Activated naive CD8-positive, alpha-beta T cell treated with anti-CD3 and anti-CD28 coated beads, Interleukin-2, amount 50 U/mL, for 16 hours (primary cell): ENCODE results near the gene ERCC3.
"Not testable (repeated sequence)": the region's sequence is repeated elsewhere in the genome, so short reads cannot be mapped to it uniquely, and the experiment has no call there.

Experiments used
- DNase-seq: peaks from one replicate; pipeline ENCODE4 v3.0.0-alpha.2; 2020; ENCODE audit warnings: low read depth, low spot score

Gene ERCC3

DNA sequence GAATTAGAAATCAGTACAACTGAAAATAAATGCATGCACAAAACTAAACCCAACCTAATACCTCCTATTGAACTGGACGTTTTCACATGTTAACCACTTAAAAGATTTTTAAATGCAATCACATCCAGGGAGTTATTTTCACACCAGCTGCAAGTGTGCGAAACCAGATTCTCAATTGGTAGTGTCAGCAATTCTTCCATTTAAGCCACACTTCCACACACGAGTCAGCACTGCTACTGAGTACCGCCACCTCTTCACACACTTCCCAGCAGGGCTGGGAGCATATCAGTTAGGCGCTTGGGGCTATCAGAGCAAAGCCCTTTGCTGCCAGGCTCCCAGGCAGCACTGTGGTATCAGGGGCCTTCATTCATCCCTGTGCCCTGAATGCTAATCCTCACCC is 14.2 kb downstream of the ERCC3 start:
- no peak for DNase-seq

DNA sequence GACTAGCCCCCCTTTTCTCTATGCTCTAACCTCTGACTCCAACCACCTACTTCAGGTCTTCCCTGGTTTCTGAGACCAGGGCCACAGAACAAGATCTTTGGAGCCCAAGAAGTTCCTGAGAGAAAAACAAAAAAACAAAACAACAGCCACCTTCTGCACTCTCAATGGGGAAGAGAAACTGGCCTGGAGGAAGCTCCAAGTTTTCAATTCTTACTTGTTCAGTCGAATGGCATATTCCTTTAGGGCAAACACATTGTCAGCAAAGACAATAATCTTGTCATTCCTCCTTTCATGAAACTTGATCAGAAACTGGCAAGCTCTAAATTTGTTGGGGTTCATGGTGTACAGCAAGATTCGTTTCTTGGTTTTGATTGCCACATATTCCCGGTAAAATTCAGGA is 15.0 kb downstream of the ERCC3 start:
- no peak for DNase-seq

DNA sequence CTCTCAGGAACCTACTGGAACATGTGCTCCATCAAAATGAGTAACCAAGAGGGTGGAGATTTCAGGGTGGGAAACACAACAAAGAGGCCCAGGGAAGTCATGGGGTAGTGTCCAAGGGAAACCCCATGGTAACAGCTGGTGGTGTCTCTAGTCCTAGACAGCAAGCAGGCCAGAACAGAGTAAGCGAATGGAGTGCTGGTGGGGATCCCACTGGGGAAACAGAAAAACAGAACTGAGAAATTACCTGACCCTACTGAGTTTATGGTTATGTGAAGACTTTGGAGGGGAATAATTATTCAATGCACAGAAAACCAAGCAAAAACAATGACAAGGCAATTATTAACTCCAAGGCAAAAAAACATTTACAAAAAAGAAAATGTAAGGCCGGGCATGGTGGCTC is 16.9 kb downstream of the ERCC3 start:
- no peak for DNase-seq

DNA sequence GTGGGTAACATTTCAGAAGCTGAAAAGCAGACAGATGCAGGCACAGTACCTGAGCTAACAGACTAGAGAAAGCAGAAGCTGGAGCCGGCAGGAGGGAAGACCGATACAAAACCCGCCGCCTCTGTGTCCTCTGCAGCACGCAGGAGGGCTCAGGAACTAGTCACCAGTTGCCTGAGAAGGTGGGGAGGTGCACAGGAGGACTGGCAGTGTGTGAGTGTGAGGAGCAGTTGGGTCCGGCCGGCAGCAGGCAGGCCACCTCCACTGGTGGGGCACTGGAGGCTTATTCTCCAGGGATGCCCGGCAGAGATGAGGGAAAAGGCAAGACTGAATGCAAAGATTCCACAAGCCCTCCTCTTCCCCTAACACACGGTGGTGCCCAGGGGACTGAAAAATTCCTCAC is 18.2 kb downstream of the ERCC3 start:
- no peak for DNase-seq

DNA sequence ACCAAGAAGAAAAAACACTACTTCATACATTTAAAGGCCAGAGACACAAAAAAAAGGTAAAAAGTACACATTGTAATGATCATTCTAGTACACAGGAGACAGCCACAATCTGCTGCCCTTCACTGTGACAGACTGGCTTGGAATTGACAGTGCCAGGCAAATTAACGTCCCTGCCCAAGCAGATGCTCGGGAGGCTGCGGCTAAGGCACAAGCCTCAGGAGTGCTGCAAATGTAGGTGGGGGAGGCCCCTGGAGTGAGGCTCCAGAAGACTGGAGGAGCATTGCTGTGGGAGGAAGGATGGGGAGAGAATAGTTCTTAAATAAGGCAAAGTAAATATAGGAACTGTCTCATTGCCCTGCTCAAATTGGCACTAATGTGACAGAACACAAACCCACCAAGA is 18.6 kb downstream of the ERCC3 start:
- DNase-seq, result no peak

DNA sequence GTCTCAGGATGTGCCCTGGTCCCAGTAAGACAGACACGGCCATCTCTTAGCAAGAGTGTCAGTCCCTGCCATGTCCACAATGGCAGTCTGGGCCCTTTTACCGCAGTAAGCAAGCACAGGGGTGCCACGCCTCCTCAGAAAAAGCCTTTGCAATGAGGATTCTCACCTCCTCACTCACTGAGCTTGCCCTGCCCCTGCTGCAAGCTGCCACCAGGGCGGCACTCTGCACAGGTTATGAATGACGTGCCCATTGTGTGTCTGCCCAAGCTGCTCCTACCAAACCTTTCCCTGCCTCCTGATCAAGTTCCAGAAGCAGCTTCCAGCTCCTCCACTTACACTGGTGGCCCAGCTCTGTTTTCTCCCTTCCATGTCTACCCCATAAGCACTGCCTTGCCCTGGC is 23.3 kb downstream of the ERCC3 start:
- no peak for DNase-seq

DNA sequence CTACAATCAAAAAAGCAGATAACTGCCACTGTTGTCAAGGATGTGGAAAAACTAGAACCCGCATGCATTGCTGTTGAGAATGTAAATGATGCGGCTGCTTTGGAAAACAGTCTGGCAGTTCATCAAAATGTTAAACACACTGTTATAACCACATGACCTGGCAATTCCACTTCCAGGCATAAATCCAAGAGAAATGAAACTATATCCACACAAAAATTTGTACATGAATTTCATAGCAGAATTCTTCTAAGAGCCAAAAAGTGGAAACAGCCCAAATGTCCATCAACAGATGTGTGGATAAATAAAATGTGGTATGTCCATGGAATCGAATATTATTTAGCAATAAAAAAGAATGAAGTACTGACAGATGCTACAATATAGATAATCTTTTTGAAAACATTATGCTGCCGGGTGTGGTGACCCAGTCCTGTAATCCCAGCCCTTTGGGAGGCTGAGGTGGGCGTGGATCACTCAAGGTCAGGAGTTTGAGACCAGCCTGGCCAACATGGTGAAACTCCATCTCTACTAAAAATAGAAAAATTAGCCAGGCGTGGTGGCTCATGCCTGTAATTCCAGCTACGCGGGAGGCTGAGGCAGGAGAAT is 32.0 kb downstream of the ERCC3 start:
- DNase-seq, result no peak

DNA sequence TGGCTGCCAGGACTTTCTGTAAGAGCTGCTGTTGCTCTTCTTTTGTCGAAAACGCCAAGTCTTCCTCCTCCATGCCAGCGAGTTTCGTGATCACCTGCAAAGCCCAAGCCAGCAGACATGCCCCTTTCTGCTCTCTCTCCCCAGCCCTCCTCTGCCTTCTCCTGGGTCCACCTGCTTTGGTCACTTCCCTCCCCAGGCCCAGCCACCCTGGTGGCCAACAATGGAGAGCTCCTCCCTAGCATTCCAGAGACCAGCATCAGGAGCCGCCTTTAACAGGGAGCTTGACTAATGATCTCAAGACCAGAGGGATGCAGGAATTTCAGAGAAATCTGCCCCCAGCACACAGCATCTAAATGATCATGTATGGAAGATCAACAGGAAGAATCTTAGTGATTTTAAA is 34.6 kb downstream of the ERCC3 start:
- no peak for DNase-seq

DNA sequence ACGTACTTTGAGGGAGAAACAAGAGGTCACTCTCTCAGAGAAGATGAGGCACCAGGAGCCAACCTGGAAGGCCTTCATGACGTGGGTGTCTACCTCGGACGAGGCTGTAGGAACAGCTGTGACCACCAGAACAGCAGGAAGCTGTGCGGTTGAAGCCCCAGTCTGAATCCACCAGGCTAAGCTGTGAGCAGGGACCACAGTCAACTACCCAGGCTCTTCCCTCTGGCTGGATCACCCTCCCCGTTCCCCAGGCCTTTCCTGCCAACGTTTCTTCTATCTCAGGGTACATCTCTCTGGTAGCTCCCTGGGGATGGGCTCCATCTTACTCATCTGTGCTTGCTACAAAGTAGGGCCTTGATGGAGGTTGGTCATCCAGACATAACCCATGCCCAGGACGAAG is 37.1 kb downstream of the ERCC3 start:
- DNase-seq, result no peak

DNA sequence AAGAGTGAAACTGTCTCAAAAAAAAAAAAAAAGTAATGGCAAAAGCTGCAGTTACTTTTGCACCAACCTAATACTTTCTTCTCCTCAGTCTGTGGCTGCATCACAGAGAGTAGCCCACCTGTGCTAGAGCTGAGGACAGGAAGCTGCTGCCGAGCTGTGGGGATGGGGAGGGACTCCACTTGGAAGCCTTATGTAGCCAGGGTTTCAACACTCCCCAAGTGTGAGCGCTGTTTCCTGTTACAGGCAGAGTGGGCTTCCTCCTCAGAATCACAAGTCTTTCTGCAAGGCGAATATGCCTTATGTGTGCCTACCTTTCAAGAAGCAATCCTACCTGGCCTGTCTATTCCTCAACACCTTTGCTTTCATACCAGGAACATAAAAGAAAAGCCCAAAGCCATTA is 37.6 kb downstream of the ERCC3 start:
- DNase-seq, result no peak

DNA sequence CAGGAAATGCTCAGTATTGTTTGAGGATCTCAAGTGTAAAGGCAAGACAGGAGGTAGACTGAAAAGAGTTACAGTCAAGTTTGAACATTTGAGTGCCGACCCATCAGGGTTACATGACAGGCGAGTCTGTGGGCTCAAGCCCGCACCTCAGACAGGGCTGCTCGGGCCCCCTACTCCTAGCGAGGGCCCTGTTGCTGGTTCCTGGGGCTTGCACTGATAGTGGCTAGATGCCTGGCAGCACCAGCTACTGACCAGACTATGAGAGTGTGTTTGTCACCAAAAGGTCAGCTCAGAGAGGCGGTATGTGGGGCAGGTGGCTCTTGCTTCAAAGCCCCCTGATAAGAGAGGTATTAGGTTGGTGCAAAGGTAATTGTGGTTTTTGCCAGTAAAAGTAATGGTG is 38.2 kb downstream of the ERCC3 start:
- DNase-seq, result no peak

DNA sequence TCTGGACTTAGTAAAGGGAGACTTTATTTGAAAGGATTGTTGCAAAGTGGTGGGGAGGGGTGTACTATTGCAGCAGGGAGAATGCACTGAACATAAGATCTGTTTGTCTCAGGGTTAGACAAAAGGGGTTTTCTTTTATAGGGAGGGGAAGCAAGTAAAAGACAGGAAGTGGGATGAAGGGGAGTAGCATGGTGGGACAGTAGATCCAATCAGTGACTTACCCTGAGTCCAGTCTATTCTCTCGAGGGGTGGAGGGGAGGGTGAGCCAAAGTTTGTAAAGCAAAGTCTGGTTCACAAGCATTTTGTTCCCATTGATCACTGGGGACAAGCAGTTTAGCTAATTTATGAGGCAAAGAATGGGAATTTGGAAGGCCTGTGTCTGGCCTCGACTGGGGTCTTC is 38.8 kb downstream of the ERCC3 start:
- DNase-seq, result no peak

DNA sequence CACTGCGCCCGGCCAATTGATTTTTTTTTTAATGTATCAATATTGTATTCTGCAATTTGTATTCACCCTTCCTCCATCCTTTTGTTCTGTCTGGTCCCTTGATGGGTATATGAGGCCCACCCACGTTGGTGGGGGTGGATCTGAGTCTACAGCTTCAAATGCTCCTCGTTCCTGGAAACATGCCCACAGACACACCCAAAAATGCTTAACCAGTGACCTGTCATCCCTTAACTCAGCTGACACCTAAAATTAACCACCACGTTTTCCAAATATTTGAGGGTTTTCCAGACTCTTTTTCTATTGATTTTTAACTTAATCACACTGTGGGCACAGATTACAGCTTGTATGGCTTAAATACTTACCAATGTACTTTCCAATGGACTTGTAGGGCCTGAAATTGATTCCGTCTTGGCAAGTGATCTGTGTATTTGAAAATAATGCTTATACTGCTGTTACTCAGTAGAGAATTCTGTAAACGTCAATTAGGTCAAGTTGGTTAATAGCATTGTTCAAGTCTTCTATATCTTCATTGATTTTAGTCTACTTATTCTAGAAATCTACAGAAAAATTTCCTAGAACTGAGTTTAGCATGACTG is 39.5 kb downstream of the ERCC3 start:
- DNase-seq, result no peak

DNA sequence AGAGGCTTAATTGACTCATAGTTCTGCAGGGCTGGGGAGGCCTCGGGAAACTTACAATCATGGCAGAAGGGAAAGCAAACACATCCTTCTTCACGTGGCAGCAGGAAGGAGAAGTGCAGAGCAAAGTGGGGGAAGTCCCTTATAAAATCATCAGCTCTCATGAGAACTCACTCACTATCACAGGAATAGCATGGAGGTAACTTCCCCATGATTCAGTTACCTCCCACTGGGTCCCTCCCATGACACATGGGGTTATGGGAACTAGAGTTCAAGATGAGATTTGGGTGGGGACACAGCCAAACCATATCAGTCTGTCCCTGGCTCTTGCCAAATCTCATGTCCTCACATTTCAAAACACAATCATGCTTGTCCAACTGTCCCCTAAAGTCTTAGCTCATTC is 52.8 kb downstream of the ERCC3 start:
- not testable (repeated sequence) for DNase-seq

DNA sequence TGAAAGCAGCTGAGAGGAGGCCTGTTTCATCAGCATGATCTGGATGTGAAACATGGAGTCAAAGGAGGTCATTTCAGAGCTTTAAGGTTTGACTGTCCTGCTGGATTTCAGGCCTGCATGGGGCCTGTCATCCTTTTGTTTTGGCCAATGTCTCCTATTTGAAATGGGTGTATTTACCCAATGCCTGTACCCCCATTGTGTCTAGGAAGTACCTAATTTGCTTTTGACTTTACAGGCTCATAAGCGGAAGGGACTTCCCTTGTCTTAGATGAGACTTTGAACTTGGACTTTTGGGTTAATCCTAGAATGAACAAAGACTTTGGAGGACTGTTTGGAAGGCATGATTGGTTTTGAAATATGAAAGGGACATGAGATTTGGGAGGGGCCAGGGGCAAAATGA is 54.5 kb downstream of the ERCC3 start:
- no peak for DNase-seq

DNA sequence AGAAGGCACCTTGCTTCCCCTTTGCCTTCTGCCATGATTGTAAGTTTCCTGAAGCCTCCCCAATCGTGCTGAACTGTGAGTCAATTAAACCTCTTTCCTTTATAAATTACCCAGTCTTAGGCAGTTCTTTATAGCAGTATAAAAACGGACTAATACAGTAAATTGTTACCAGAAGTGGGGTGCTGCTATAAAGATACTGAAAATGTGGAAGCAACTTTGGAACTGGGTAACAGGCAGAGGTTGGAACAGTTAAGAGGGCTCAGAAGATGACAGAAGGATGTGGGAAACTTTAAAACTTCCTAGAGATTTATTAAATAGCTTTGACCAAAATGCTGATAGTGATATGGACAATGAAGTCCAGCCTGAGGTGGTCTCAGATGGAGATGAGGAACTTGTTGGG is 56.2 kb downstream of the ERCC3 start:
- not testable (repeated sequence) for DNase-seq

DNA sequence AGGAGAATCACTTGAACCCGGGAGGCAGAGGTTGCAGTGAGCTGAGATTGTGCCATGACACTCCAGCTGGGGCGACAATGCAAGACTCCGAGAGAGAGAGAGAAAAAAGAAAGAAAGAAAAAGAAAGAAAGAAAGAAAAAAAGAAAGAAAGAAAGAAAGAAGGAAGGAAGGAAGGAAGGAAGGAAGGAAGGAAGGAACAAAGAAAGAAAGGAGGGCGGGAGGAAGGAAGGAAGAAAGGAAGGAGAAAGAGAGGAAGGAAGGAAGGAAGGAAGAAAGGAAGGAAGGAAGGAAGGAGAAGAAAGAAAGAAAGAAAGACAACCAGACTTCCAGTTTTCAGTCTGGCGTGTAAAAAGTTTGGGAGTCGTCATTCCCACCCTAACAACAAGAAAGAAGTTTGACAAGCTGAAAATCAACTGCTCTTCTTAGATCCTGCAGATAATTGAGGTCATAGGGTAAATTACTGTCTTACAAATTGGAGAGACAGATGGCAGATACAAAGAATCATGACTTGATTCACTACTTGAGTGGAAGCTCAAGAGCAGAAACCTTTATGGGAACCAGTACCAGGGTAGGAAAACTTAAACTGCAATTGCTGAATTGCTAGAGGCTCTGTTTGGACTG is 58.8 kb downstream of the ERCC3 start:
- DNase-seq, result no peak

DNA sequence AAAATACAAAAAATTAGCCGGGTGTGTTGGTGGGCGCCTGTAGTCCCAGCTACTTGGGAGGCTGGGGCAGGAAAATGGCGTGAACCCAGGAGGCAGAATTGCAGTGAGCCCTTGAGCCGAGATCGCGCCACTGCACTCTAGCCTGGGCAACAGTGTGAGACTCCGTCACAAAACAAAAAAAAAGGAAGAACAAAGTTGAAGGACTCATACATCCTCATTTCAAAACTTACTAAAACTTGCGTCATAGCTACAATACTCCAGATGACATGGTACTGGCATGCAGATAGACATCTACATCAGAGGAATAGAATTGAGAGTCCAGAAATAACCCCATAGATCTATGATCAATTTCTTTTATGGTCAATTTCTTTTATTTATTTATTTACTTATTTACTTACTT is 60.2 kb downstream of the ERCC3 start:
- DNase-seq, result no peak

DNA sequence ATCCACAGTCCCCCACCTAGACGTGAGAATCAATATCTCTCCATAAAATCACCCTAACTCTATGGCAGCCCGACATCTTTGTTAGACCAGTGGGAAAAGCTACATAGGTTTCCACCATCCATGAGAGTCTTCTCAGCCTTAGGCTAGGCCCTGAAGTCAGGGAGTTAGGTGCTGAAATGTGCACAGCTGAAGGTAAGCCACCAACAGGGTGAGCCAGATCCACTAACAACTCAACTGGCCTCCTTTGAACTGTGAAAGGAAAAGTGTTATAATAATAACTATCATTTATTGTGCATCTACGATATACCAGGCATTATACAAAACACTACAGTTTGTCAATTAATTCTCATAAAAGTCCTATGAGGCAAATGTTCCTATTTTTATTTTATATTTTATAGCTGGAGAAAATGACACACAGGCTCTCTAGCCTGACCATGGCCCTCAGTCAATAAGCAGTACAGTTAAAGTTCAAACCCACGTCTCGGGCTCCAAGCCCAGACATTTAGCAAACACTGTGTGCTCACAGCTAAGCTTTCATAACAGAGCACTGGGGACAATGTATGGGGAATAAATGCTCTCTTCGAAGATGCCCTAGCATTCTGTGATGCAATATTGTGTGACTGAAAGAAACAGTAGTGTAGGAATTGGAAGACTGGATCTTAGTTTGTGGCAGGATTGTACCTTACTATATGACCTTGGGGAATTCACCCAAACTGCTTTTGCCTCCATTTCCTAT is 62.6 kb downstream of the ERCC3 start:
- no peak for DNase-seq

DNA sequence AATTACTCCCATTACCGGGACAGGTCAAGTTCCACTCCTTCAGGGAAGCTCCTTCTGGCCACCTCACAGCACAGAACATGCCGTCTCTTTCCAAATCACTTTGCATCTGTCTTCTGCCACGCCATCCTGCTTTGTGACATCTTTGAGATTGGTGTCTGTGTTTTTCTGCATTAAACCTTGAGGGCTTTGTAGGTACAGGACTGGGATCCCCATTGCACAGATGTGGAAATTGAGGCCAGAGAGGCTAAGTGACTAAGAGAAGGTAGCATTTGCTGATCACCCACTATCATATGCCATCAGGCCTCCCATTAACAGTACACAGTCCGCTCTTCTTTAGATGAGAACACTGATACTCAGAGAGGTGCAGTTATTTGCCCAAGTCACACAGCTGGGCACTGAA is 64.4 kb downstream of the ERCC3 start:
- no peak for DNase-seq

DNA sequence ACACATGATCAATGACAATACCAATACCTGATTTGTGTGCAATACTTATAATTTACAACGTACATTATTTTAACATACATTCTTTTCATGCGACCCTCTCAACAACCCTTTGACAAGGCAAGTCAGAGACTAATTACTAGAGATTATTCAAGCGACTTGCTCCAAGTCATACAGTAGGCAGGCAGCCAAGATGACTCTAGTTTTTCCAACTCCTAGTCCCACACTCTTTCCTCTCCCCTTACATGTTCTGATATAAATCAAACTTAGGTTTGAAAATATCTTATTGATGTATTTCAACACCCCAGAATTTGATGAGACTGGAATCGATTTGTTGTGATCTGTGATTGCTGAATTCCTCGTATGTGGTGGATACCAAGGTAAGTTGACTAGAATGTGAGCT is 65.8 kb downstream of the ERCC3 start:
- DNase-seq, result no peak

DNA sequence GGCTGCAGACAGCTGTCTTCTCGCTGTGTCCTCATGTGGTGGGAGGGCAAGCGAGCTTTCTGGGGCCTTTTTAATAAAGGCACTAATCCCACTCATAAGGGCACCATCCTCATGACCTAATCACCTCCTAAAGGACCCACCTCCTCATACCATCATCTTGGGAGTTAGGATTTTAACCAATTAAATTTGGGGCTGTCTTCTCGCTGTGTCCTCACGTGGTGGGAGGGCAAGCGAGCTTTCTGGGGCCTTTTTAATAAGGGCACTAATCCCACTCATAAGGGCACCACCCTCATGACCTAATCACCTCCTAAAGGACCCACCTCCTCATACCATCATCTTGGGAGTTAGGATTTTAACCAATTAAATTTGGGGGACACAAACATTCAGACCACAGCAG is 66.7 kb downstream of the ERCC3 start:
- DNase-seq, result not testable (repeated sequence)
